HepG2 (cell line): ENCODE results near the gene SEC14L5. TPM values are rescaled to one million over a fixed set of nuclear protein-coding genes. Genes with fewer than 3 reads are reported as not detected.

Experiments
- GZF1 ChIP-seq: sonication (generic); formaldehyde crosslinking; IDR thresholded peaks from 2 replicates; pipeline ENCODE4 v1.5.1; 2020; ENCODE audit warnings: mild to moderate bottlenecking, missing genetic modification reagents
- HNF1A ChIP-seq, 2 experiments: sonication (generic) in 1 of 2; formaldehyde crosslinking in 1 of 2; IDR thresholded peaks; 2 replicates each; pipeline versions ENCODE4 v1.4.0 to v1.6.1; 2016 to 2020; ENCODE audit warnings: borderline replicate concordance in 1 of 2, low read depth in 1 of 2, mild to moderate bottlenecking in 1 of 2, missing genetic modification reagents in 1 of 2
- KAT2B ChIP-seq: fragments of 150-350 bp; IDR thresholded peaks from 2 replicates; pipeline ENCODE4 v1.6.1; 2014; ENCODE audit warnings: low read depth, low read length, borderline replicate concordance
- PBX3 ChIP-seq: sonication (generic); formaldehyde crosslinking; IDR thresholded peaks from 2 replicates; pipeline ENCODE4 v1.8.1; 2023; ENCODE audit warnings: missing genetic modification reagents, inconsistent platforms, borderline replicate concordance
- RBM39 ChIP-seq: fragments of 200-400 bp; formaldehyde crosslinking; IDR thresholded peaks from one replicate; pipeline ENCODE4 v1.6.1; 2018; ENCODE audit warnings: antibody characterized with exemption, mild to moderate bottlenecking, low read depth, low read length; ENCODE audit not compliant: poor library complexity, severe bottlenecking
- SALL1 ChIP-seq: sonication (generic); formaldehyde crosslinking; IDR thresholded peaks from 2 replicates; pipeline ENCODE4 v1.8.0; 2022; ENCODE audit warnings: mild to moderate bottlenecking, missing genetic modification reagents
- TSC22D2 ChIP-seq: sonication (generic); formaldehyde crosslinking; IDR thresholded peaks from 2 replicates; pipeline ENCODE4 v1.5.1; 2020; ENCODE audit warnings: missing genetic modification reagents, mild to moderate bottlenecking, borderline replicate concordance
- ZBTB7A ChIP-seq: sonication (generic); formaldehyde crosslinking; IDR thresholded peaks from 2 replicates; pipeline ENCODE4 v1.8.0; 2022; ENCODE audit warnings: mild to moderate bottlenecking, missing genetic modification reagents
- ZNF530 ChIP-seq: sonication (generic); formaldehyde crosslinking; IDR thresholded peaks from 2 replicates; pipeline ENCODE4 v1.5.0; 2020; ENCODE audit warnings: low read depth, mild to moderate bottlenecking, missing genetic modification reagents
- ZNF549 ChIP-seq: sonication (generic); formaldehyde crosslinking; IDR thresholded peaks from 2 replicates; pipeline ENCODE4 v1.5.0; 2020; ENCODE audit warnings: missing genetic modification reagents
- ZNF75D ChIP-seq: sonication (generic); formaldehyde crosslinking; IDR thresholded peaks from 2 replicates; pipeline ENCODE4 v1.8.1; 2023; ENCODE audit warnings: missing genetic modification reagents, mild to moderate bottlenecking, borderline replicate concordance
- ZNF776 ChIP-seq: sonication (generic); formaldehyde crosslinking; IDR thresholded peaks from 2 replicates; pipeline ENCODE4 v1.4.0; 2020; ENCODE audit warnings: mild to moderate bottlenecking, missing genetic modification reagents
- polyA plus RNA-seq, 8 experiments: library from polyadenylated mRNA; depleted of rRNA in 3 of 8; stranded (reverse) in 7 of 8; unstranded in 1 of 8; fragments of >200 nt; fragmentation: Illumina TruSeq in 4 of 8; extraction: Trizol in 4 of 8; gene quantifications; 2 replicates each; pipeline versions ENCODE4 v1.2.1 to v1.2.3, GENCODE V29; 2011 to 2016; ENCODE audit warnings: low read depth in 4 of 8, missing spikeins in 1 of 8, mixed read lengths in 1 of 8; ENCODE audit not compliant: insufficient read depth in 1 of 8
- total RNA-seq, 5 experiments: library from RNA; depleted of rRNA; stranded (reverse); fragments of >200 nt; fragmentation: Illumina TruSeq; extraction: Trizol; gene quantifications; 2 replicates each; pipeline ENCODE4 v1.2.3, GENCODE V29; 2016; ENCODE audit warnings: low read depth in 1 of 5
- TF ChIP-seq, protein P1 (sequence below), 2 experiments: fragments of 450-650 bp in 1 of 2; sonication (generic) in 1 of 2; formaldehyde crosslinking; IDR thresholded peaks; 2 replicates each; pipeline versions ENCODE4 v1.5.0 to v1.8.0; 2020 to 2022; ENCODE audit warnings: mild to moderate bottlenecking in 1 of 2, missing genetic modification reagents in 1 of 2
- TF ChIP-seq, protein P2 (sequence below): sonication (generic); formaldehyde crosslinking; conservative IDR thresholded peaks from 2 replicates; pipeline ENCODE4 v1.8.0; 2022; ENCODE audit warnings: missing genetic modification reagents

SEC14L5 gene
- total and polyA plus RNA-seq, 2 of the 13 experiments (the other 11 are each of a cell fraction or from before 2014, with no cell fraction given): 0.40 to 0.42 TPM

- TF ChIP-seq HNF1A (IDR thresholded peaks at IDR 0.05; ENCODE audit: low read depth) (no peak), HNF1A (CRISPR knock-in tag; IDR thresholded peaks at IDR 0.05; ENCODE audit: borderline replicate concordance) (no peak), ZBTB7A (no peak), KAT2B (no peak), TSC22D2 (peak; percentile 48; the same call in 1 of the 2 replicates), PBX3 (CRISPR knock-in tag) (0 out of 2 replicates have a peak, but pooled peaks have one; percentile 33), RBM39 (no peak), ZNF549 (CRISPR knock-in tag) (no peak), ZNF75D (CRISPR knock-in tag) (no peak), GZF1 (CRISPR knock-in tag) (peak; percentile 55; the same call in 1 of the 2 replicates), ZNF776 (CRISPR knock-in tag) (no peak), SALL1 (CRISPR knock-in tag) (peak; percentile 47), ZNF530 (no peak)
- TF ChIP-seq, protein P1, sequence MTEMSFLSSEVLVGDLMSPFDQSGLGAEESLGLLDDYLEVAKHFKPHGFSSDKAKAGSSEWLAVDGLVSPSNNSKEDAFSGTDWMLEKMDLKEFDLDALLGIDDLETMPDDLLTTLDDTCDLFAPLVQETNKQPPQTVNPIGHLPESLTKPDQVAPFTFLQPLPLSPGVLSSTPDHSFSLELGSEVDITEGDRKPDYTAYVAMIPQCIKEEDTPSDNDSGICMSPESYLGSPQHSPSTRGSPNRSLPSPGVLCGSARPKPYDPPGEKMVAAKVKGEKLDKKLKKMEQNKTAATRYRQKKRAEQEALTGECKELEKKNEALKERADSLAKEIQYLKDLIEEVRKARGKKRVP (CRISPR knock-in tag; IDR thresholded peaks at IDR 0.05): no peak
- TF ChIP-seq, protein P2, sequence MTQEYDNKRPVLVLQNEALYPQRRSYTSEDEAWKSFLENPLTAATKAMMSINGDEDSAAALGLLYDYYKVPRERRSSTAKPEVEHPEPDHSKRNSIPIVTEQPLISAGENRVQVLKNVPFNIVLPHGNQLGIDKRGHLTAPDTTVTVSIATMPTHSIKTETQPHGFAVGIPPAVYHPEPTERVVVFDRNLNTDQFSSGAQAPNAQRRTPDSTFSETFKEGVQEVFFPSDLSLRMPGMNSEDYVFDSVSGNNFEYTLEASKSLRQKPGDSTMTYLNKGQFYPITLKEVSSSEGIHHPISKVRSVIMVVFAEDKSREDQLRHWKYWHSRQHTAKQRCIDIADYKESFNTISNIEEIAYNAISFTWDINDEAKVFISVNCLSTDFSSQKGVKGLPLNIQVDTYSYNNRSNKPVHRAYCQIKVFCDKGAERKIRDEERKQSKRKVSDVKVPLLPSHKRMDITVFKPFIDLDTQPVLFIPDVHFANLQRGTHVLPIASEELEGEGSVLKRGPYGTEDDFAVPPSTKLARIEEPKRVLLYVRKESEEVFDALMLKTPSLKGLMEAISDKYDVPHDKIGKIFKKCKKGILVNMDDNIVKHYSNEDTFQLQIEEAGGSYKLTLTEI (CRISPR knock-in tag): no peak
Measured at GRCh38 chr16:4936181-4936990, 21.7 kb upstream of the SEC14L5 start (continued).
